K562 (cell line): Measurements from ENCODE around the gene USF2. TPM values are rescaled to one million over a fixed set of nuclear protein-coding genes. Genes with fewer than 3 reads are reported as not detected.

Experiments used
- CC2D1A ChIP-seq: fragments of 450-650 bp; IDR thresholded peaks from 2 replicates; pipeline ENCODE4 v1.6.1; 2017; ENCODE audit warnings: mild to moderate bottlenecking
- E2F4 ChIP-seq: sonication (generic); formaldehyde crosslinking; IDR thresholded peaks from 2 replicates; pipeline ENCODE4 v1.8.0; 2022; ENCODE audit warnings: mild to moderate bottlenecking, low read depth, missing genetic modification reagents
- FOXJ3 ChIP-seq: sonication (generic); formaldehyde crosslinking; IDR thresholded peaks from 2 replicates; pipeline ENCODE4 v1.4.0; 2020; ENCODE audit warnings: mild to moderate bottlenecking, missing genetic modification reagents
- HMG20B ChIP-seq: fragments of 250-450 bp; sonication (Bioruptor Pico); IDR thresholded peaks from 2 replicates; pipeline ENCODE4 v1.5.0; 2021; ENCODE audit warnings: mild to moderate bottlenecking
- JUND ChIP-seq, 2 experiments: IDR thresholded peaks; 2 replicates in 1 of 2; 3 replicates in 1 of 2; pipeline ENCODE4 v1.6.1; 2011; ENCODE audit warnings: borderline replicate concordance in 2 of 2, low read depth in 2 of 2, low read length in 2 of 2, improper control_type of control experiment in 1 of 2, missing biosample characterization in 1 of 2, missing genetic modification characterization in 1 of 2, missing genetic modification reagents in 1 of 2
- NFE2L1 ChIP-seq: fragments of 450-650 bp; IDR thresholded peaks from 2 replicates; pipeline ENCODE4 v1.6.1; 2016; ENCODE audit warnings: missing genetic modification characterization, low read depth, mild to moderate bottlenecking, missing compliant biosample characterization, moderate library complexity, borderline replicate concordance
- POU5F1 ChIP-seq: fragments of 150-350 bp; IDR thresholded peaks from 2 replicates; pipeline ENCODE4 v1.6.1; 2014; ENCODE audit warnings: borderline replicate concordance, low read length, low read depth, mild to moderate bottlenecking; ENCODE audit not compliant: partially characterized antibody
- THAP12 ChIP-seq: fragments of 250-450 bp; sonication (Bioruptor Pico); IDR thresholded peaks from 2 replicates; pipeline ENCODE4 v1.9.0; 2021; ENCODE audit warnings: mild to moderate bottlenecking, inconsistent platforms
- TRIM24 ChIP-seq, 2 experiments: fragments of 450-650 bp; IDR thresholded peaks; 2 replicates each; pipeline ENCODE4 v1.6.1; 2016
- polyA plus RNA-seq, 8 experiments: library from polyadenylated mRNA; depleted of rRNA in 4 of 8; stranded (reverse) in 5 of 8; unstranded in 3 of 8; fragments of >200 nt; fragmentation: Nextera tagmentation in 2 of 8; fragmentation: Illumina TruSeq in 1 of 8; extraction: Ambion mirVana in 2 of 8; extraction: Trizol in 1 of 8; gene quantifications; 2 replicates each; pipeline versions ENCODE4 v1.2.1 to v1.2.3, GENCODE V29; 2011 to 2014; ENCODE audit warnings: inconsistent platforms in 1 of 8, missing spikeins in 1 of 8
- total RNA-seq, 7 experiments: library from RNA; depleted of rRNA in 6 of 7; stranded (reverse); fragments of >200 nt in 6 of 7; fragmentation: Illumina TruSeq in 2 of 7; extraction: Trizol in 2 of 7; gene quantifications; 2 replicates each; pipeline versions ENCODE4 v1.2.1 to v1.2.3, GENCODE V29; 2011 to 2021; ENCODE audit warnings: low replicate concordance in 1 of 7
- TF ChIP-seq, protein P1 (sequence below), 2 experiments: fragments of 450-650 bp in 1 of 2; sonication (generic) in 1 of 2; formaldehyde crosslinking in 1 of 2; IDR thresholded peaks; 2 replicates each; pipeline versions ENCODE4 v1.7.1 to v1.9.0; 2016 to 2022; ENCODE audit warnings: inconsistent platforms in 1 of 2, mild to moderate bottlenecking in 1 of 2, missing genetic modification reagents in 1 of 2
- TF ChIP-seq, protein P2 (sequence below), 2 experiments: fragments of 250-450 bp in 1 of 2; fragments of 450-650 bp in 1 of 2; sonication (Bioruptor Pico) in 1 of 2; IDR thresholded peaks; 2 replicates each; pipeline versions ENCODE4 v1.6.1 to v1.8.0; 2016 to 2021; ENCODE audit warnings: mild to moderate bottlenecking in 2 of 2, moderate library complexity in 2 of 2, missing compliant biosample characterization in 1 of 2, missing genetic modification characterization in 1 of 2

USF2 gene
- total and polyA plus RNA-seq, 9 of the 15 experiments (the other 6 are each of a cell fraction or from before 2014, with no cell fraction given): 0.27 to 93.7 (median 58.4) TPM

DNA sequence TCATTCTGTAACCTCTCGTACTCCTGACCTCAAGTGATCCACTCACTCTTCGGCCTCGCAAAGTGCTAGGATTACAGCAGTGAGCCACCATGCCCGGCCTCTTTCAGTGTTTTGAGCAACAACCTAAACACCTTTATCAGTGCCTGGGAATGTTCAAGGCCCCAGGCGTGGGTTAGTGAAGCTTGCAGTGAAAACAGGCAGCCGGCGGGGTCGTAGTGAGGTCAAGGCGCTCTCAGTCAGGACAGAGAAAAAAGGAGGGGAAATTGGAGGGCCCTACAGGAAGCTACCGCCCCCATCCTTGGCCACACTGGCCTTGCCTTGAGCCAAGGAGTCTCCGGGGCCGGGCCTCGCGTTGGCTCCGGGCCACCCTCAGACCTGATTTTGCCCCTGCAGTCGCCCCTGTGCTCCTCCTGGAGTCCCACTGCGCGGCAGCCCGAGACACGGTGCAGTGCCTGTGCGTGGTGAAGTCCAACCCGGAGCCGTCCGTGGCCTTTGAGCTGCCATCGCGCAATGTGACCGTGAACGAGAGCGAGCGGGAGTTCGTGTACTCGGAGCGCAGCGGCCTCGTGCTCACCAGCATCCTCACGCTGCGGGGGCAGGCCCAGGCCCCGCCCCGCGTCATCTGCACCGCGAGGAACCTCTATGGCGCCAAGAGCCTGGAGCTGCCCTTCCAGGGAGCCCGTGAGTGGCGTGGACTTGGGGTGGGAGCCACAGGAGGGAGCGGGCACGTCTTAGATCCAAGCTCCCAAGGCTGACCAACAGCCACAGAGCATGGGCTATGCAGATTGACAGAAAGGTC, 40.9 kb downstream of the USF2 start (continued):
- TF ChIP-seq THAP12 (CRISPR knock-in tag) (peak; percentile 15; the same call in 1 of the 2 replicates), CC2D1A (no peak), NFE2L1 (tag) (no peak), JUND (IDR thresholded peaks at IDR 0.05; ENCODE audit: borderline replicate concordance, low read depth, low read length) (peak; percentile 23; the same call in 1 of the 2 replicates), JUND (tag; IDR thresholded peaks at IDR 0.05; ENCODE audit: borderline replicate concordance, low read depth, low read length) (peak; percentile 39; the same call in 1 of the 3 replicates), E2F4 (no peak), FOXJ3 (CRISPR knock-in tag) (no peak), TRIM24 (IDR thresholded peaks at IDR 0.05) (no peak; a peak in 1 of 4 replicates), HMG20B (no peak), POU5F1 (no peak)
- TF ChIP-seq, protein P1, sequence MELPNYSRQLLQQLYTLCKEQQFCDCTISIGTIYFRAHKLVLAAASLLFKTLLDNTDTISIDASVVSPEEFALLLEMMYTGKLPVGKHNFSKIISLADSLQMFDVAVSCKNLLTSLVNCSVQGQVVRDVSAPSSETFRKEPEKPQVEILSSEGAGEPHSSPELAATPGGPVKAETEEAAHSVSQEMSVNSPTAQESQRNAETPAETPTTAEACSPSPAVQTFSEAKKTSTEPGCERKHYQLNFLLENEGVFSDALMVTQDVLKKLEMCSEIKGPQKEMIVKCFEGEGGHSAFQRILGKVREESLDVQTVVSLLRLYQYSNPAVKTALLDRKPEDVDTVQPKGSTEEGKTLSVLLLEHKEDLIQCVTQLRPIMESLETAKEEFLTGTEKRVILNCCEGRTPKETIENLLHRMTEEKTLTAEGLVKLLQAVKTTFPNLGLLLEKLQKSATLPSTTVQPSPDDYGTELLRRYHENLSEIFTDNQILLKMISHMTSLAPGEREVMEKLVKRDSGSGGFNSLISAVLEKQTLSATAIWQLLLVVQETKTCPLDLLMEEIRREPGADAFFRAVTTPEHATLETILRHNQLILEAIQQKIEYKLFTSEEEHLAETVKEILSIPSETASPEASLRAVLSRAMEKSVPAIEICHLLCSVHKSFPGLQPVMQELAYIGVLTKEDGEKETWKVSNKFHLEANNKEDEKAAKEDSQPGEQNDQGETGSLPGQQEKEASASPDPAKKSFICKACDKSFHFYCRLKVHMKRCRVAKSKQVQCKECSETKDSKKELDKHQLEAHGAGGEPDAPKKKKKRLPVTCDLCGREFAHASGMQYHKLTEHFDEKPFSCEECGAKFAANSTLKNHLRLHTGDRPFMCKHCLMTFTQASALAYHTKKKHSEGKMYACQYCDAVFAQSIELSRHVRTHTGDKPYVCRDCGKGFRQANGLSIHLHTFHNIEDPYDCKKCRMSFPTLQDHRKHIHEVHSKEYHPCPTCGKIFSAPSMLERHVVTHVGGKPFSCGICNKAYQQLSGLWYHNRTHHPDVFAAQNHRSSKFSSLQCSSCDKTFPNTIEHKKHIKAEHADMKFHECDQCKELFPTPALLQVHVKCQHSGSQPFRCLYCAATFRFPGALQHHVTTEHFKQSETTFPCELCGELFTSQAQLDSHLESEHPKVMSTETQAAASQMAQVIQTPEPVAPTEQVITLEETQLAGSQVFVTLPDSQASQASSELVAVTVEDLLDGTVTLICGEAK (IDR thresholded peaks at IDR 0.05): no peak
- TF ChIP-seq, protein P1 (CRISPR knock-in tag; IDR thresholded peaks at IDR 0.05): no peak
- TF ChIP-seq, protein P2, sequence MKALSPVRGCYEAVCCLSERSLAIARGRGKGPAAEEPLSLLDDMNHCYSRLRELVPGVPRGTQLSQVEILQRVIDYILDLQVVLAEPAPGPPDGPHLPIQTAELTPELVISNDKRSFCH (CRISPR knock-in tag; IDR thresholded peaks at IDR 0.05): no peak
- TF ChIP-seq, protein P2 (tag; IDR thresholded peaks at IDR 0.05): peak; percentile 53; the same call in 1 of the 2 replicates
